GM19099 (cell line): ENCODE results near the gene WNT9A.

Source experiments
- POLR2A ChIP-seq: IDR thresholded peaks from 3 replicates; pipeline ENCODE4 v1.6.1; 2011; ENCODE audit warnings: low read depth; ENCODE audit not compliant: insufficient read length; ENCODE audit errors: extremely low read depth

The WNT9A gene

GRCh38 chr1:227917081-227917950, 30.4 kb downstream of the WNT9A start:
- TF ChIP-seq POLR2A = no peak

DNA sequence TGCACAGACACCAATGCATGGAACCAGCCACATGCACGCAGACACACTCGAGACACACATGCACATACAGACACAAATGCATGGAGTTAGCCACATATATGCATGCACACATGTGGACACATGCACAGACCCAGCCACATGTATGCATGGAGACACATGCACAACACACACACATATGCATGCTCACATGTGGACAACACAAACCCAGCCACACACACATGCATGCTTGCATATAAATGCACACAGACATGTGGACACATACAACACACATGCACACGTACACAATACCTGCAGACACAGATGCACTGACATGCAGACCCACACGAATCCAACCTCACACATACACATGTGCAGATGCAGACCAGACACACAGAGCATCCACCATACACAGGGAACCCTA, 31.1 kb downstream of the WNT9A start:
- no peak for TF ChIP-seq POLR2A

- TF ChIP-seq POLR2A = no peak
Observed at GRCh38 chr1:227915564-227916553, 31.9 kb downstream of the WNT9A start.

- TF ChIP-seq POLR2A = no peak
Observed at GRCh38 chr1:227914801-227915563, 32.8 kb downstream of the WNT9A start.

- TF ChIP-seq POLR2A = no peak
Observed at GRCh38 chr1:227913764-227914721, 33.7 kb downstream of the WNT9A start.

- TF ChIP-seq POLR2A = no peak
Observed at GRCh38 chr1:227913396-227913763, 34.4 kb downstream of the WNT9A start.

- no peak for TF ChIP-seq POLR2A
Observed at GRCh38 chr1:227912866-227913265, 34.9 kb downstream of the WNT9A start.

- TF ChIP-seq POLR2A = no peak
Observed at GRCh38 chr1:227911376-227911775, 36.4 kb downstream of the WNT9A start.

DNA sequence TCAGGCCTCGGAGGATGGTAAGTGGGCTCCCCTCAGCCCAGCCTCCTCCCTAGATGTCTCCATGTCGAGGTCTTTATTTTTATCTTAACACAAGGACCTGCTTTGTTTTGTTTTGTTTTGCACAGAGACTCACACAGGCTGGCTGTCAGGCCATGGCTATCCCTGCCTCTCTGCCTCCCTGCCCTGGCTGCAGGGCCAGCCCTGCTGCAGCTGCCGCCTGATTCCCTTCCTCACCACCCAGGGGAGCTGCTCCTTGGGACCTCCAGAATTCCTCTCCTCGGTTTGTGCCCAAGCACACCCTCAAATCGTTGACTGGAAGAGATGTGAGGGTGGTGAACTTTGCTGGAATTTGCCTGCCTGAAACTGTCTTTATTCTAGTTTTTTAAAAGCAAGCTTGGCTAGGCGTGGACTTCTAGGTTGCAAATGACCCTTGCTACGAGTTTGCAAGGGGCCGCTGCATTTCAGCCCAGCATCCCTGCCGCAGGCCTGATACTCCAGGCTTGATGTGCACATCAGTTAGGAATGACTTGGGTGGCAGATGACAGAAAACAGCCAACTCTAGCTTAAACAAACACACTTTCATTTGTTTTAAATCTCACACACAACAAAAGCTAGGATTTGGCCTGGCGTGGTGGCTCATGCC, 37.1 kb downstream of the WNT9A start:
- TF ChIP-seq POLR2A = no peak

GRCh38 chr1:227909188-227909587, 38.5 kb downstream of the WNT9A start:
- no peak for TF ChIP-seq POLR2A

- TF ChIP-seq POLR2A = no peak
Observed at GRCh38 chr1:227908359-227908758, 39.4 kb downstream of the WNT9A start.

DNA sequence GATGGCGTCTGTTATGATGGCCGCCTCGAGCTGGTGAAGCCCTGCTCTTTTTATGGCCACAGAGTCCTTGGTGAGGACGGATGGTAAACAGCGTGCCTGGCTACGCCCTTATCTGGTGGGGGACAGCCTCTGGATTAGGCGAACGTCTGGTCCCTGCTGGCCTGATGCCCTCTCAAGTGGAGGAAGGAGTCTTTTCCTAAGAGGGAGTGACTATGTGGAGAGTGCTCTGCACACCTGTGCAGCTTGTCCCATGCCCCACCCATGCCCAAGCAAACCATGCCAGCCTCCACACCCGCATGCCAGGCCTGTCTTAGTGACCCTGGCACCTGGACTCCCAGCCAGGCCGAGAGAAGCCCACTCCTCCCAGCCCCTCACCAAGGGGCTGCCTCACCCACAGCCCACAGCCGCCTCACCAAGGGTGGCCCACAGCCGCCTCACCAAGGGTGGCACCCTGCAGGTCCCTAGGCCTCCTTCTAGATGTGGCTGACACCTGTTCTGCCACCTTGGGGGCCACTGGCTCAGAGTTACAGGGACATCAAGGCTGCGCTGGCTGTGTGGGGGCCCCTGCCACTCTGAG, 40.2 kb downstream of the WNT9A start:
- TF ChIP-seq POLR2A = no peak

DNA sequence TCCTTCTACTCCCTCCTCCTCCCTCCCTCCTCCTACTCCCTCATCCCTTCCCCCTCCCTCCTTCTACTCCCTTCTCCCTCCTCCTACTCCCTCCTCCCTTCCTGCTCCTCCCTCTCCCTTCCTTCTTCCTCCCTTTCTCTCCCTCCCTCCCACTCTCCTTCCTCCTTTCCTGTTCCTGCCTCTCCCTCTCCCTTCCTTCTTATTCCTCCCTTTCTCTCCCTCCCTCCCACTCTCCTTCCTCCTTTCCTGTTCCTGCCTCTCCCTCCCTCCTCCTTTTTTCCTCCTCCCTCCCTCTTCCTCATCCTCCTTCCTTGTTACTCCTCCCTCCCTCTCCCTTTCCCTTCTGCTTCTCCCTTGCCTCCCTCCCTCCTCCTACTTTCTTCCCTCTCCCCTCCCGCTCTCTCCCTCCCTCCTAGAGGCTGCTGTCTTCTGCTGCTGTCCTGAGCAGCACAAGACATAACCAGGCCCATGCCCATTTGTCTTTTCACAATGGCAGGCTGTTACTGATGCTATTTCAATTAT, 41.1 kb downstream of the WNT9A start:
- TF ChIP-seq POLR2A = no peak
